GM18909 (cell line): Measurements from ENCODE around the gene DDI2.
"Not testable (repeated sequence)": the region's sequence is repeated elsewhere in the genome, so short reads cannot be mapped to it uniquely, and the experiment has no call there.

Experiments
- ATAC-seq: cut with Tn5 transposase; IDR thresholded peaks from one replicate; pipeline ENCODE4 v1.9.1; 2021; ENCODE audit warnings: mild to moderate bottlenecking; ENCODE audit not compliant: unreplicated experiment, poor library complexity

Gene DDI2

DNA sequence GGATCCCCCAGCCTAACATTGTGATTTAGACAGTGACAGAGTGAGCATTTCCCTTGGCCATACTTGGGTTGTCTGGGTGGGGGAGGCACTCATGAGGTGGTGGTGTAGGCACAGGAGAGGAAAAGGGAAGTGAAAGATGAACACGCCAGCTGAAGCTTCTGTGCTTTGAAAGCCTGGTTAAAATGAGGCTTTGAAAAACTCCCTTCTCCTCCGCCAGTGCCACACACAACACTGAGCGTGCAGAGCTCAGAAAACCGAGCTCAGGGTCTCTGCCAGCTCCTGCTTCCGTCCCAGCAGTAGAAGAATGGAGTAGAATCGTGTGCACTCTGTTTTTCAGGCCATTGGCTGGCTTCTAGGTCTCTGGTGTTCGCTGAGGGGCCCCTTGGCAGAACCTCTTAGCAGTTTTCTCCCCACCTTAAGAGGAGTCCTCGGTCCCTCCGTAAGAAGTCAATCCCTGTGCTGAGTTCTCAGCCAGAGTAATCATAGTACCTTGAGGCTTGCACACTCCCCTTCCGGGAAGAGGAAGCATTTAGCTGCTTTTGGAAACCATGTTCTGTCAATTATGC lies 79.8 kb downstream of the DDI2 start:
- peak; percentile 91 for ATAC-seq

DNA sequence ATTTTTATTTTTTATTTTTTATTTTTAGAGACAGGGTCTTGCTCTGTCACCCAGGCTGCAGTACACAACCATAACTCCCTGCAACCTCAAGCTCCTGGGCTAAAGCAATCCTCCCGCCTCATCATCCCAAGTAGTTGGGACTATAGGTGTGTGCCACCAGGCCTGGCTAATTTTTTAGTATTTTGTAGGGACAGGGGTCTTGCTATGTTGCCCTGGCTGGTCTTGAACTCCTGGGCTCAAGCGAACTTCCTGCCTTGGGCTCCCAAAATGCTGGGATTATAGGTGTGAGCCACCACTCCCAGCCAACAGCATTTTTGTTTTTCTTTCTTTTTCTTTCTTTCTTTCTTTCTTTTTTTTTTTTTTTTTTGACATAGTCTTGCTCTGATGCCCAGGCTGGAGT lies 80.9 kb downstream of the DDI2 start:
- no peak for ATAC-seq

DNA sequence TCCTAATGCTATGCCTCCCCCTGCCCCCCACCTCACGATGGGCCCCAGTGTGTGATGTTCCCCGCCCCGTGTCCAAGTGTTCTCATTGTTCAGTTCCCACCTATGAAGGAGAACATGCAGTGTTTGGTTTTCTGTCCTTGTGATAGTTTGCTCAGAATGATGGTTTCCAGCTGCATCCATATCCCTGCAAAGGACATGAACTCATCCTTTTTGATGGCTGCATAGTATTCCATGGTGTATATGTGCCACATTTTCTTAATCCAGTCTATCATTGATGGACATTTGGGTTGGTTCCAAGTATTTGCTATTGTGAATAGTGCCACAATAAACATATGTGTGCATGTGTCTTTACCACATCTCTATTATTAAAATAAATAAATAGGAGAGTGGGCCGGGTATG lies 82.1 kb downstream of the DDI2 start:
- ATAC-seq: not testable (repeated sequence)

DNA sequence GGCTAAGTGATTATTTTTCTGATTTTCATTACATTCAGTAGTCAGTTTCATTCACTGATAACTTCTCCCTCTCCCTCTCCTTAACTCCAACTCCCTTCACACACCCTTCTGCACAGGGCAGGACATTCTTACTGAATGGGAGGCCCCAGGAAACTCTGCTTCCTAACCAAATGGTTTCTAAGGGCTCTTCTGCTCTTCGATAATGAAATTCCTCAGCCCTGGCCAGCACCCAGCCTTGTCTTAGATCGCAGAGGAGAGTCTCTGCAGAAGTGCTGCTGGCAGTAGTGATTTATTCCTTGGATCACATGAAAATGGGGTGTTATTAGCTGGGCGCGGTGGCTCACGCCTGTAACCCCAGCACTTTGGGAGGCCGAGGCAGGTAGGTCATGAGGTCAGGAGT lies 83.2 kb downstream of the DDI2 start:
- no peak for ATAC-seq

DNA sequence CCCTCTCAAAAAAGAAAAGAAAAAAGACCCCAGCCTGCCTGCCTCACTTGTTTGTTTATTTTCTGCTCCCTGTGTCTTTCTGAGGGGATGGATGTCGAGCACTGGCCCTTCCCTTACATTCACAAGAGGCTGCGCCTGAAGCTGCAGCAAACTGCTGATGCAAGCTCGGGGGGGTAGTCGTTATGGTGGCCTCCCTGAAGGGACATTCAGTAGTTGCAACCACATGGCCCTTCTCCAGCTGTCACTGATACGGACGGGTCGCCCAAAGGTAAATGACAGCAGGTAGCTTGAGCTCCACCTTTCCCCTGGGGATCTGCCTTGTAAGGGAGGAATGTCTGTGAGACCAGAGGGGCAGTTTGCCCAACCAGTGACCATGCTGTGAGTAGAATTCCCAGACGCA lies 84.5 kb downstream of the DDI2 start:
- ATAC-seq: no peak

DNA sequence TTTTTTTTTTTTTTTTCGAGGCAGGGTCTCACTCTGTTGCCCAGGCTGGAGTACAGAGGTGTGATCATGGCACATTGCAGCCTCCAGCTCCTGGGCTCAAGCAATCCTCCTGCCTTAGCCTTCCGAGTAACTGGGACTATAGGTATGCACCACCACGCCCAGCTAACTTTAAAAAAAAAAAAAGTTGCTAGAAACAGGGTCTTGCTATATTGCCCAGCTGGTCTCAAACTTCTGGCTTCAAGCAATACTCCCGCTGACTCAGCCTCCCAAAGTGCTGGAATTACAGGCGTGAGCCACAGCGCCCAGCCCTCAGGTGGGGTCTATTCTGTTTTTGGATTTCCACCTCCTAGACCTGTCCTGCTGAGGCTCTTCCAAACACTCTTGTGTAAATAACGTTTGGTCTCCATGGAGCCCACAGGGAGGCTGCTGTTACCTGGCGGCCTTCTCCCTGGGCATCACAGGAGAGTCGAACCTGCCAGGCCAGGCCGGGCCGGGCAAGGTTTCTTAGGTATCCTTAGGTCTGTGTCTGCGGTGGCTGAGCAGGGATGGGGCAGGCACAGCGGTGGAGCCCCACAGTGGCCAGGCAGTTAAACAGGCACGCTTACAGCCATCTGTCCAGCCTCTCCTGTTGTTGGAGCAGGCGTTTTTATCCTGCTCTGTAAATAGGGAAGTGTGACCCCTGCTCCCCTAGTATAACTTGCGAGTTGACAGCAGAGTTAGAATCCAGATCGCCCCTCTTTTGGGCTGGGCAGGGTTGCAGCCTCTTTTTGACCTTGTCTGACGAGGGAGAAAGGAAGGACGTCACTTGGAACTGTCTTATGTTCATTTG lies 85.7 kb downstream of the DDI2 start:
- no peak for ATAC-seq

DNA sequence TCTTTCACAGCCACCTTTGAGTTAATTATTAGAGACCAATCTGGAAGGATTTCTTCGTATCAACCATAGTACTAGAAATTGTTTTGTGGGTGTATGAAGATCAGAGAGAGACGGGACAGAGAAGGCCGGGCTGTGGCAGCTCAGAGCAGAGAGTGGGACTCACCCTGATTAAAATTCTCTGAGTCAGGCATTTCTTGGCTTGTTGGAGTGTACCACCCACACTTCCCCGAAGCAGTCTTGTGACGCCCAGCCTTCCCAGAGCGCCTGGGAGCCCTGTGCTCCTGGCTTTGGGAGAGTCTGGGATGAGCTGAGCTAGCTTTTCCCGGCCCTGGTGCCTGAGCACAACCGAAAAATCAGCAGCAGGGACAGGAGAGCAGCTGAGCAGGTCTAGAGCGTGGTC lies 86.3 kb downstream of the DDI2 start:
- no peak for ATAC-seq

DNA sequence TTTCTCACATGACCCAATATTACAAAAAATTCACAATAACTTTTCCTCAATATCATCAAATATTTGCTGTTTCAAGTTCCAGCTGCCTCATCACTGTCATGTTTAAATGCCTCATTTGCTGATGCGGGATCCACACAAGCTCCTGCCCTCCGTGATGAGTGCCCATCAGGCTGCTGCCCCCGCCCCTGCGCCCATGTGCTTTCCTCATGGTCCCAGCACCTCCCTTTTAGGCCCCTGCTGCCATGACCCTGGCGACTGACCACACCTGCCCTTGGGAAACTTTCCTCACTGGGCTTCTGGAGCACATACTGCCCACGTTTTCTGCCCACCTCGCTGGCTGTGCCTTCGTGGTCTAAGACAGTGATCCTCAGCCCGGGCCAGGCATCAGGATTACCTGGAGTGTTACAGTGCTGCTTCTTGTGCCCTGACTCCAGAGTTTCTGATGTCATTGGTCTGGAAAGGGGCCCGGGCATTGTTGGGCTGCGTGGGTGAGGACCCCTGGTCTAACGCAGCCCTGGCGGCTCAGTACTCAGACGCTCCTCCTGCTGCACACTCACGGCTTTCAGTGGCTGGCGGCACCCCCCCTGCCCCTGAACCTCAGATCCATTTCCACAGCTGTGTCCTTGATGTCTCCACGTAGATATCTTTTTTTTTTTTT lies 87.4 kb downstream of the DDI2 start:
- no peak for ATAC-seq

DNA sequence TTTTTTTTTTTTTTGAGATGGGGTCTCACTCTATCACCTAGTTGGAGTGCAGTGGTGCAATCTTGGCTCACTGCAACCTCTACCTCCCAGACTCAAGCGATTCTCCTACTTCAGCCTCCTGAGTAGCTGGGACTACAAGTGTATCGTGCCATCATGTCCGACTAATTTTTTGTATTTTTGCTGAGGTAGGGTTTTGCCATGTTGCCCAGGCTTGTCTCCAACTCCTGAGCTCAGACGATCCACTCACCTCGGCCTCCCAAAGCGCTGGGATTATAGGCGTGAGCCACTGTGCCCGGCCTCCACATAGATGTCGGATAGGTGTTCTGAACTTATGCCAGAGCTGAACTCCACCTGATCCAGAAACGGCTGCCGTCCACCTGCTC lies 87.9 kb downstream of the DDI2 start:
- no peak for ATAC-seq

DNA sequence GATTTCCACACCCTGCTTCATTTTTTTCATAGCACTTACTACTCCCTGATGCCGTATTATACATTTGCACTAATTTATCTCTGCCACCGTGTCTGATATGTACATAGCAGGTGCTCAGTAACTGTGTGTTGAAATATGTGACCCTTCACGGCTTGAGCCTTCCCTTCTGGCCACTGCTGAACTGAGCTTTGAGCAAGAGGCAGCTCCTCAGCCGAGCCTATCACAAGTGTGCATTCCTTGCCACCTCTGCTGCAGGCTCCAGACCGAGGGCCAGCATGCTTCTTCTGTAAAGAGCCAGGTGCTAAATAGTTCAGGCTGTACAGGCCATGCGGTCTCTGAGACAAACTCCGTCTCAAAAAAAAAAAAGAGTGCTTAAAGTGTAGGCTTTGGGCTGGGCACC lies 89.5 kb downstream of the DDI2 start:
- no peak for ATAC-seq

DNA sequence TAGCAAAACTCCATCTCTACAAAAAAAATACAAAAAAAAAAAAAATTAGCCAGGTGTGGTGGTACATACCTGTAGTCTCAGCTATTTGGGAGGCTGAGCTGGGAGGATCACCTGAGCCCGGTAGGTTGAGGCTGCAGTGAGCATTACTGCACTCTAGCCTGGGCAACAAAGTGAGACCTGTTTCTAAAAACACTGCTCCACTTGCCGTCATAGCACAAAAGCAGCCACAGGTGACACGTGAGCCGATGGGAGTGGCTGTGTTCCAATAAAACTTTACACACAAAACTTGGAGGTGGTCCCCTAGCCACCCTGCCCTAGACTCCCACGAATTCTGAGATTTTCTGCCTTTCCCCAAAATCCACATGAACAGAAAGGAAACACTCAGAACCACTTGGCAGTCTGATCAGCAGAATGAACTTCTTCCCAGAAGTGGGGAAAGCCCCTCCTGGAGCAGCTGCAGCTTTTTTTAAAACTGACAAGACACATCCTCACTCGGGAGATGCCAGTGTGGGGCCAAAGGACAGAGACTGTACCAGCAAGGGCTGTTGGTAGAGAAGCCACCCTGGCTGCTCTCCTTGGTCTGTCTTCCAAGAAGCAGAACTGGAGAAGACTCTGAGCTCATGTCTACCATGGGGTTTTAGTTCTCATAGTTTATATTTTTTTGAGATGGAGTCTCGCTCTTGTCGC lies 90.1 kb downstream of the DDI2 start:
- ATAC-seq: no peak

DNA sequence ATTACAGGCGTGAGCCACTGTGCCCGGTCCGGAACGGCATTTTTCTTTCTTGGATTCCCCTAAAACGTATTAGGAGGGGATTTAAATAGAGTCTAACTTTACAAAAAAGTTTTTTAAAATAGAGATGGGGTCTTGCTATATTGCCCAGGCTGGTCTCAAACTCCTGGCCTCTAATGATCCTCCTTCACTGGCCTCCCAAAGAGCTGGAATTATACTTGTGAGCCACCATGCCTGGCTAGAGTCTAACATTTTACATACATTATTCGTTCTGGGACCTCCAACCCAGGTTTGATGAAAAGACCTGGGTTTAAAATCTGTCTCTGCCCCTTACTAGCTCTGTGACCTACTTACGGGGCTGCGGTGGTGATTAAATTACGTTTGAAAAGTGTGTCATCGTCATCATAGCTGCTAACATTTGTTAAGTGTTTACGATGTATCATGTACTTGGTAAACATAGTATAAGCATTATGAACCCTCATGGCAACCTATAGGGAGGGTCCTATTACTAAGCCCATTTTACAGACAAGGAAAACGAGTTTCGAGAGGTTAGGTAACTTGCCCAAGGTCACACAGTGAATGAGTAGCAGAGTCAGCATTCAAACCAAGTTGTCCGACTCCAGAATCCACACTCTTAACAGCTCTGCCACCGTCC lies 91.4 kb downstream of the DDI2 start:
- no peak for ATAC-seq

DNA sequence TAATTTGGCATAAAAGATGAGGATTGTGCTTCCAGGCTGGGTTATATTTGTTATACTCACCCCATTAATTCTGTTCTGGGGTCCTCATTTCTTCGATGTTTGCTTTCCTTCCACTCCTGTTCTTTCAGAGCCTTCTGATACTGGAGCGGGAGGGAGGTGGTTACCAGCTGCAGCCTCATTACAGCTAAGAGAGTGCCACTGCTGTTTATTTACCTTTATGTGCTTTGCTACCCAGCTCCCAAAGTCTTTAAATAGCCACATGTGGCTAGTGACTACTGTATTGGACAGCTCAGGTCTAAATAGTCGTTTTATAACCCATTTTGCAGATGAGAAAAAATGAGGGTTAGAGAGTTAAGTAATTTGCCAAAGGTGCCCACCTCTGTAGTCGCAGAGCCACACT lies 92.0 kb downstream of the DDI2 start:
- ATAC-seq: no peak

DNA sequence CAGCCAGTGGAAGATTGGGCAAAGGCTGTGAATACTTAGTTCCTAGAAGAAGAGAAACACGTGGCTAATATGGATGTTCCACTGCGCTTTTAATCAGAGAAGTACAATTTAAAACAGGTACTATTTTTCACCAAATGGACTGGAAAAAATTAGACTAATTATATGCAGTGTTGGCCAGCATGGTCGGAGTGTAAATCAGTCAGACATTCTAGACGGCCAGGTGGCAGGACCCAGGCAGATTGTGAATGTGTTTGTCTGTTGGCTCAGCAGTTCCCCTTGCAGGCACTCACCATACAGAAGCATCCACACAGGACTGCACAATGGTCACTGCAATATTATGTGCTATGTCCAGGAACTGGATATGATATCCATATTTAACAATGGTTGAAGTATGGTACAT lies 94.9 kb downstream of the DDI2 start:
- ATAC-seq: no peak

DNA sequence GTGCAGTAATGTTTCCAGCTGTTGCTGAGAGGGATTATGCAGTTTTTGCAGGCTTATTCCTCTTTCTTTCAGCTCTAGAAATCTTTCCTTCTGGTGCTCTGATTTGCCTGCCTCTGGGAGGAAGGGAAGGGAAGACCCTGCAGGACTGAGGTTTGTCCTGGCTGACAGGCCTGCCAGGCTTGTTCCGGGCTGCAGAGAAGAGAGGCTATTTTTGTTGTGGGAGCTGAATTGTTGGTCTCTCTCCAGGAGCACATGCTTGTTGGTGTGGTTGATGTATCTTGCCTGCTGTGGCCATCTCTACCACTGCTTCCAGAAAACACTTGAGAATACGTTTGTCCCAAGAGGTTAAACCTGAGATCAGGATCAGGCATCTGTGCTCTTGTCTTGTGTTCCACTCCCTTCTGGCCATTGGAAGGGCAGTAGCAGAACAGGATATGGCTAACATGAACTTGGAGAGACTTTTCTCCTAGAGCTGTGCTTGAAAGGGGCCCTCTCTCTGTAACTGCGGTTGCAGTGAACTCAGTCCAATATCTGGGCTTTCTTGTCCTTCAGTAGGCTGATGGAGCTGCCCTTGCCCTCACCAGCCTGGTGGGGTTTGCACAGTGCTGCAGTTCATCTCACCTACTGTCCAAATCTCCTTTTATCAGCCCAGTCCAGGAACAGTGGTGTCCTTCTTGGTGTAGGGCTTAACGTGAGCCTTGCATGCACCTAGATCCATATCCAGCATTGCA lies 97.3 kb downstream of the DDI2 start:
- ATAC-seq: no peak

DNA sequence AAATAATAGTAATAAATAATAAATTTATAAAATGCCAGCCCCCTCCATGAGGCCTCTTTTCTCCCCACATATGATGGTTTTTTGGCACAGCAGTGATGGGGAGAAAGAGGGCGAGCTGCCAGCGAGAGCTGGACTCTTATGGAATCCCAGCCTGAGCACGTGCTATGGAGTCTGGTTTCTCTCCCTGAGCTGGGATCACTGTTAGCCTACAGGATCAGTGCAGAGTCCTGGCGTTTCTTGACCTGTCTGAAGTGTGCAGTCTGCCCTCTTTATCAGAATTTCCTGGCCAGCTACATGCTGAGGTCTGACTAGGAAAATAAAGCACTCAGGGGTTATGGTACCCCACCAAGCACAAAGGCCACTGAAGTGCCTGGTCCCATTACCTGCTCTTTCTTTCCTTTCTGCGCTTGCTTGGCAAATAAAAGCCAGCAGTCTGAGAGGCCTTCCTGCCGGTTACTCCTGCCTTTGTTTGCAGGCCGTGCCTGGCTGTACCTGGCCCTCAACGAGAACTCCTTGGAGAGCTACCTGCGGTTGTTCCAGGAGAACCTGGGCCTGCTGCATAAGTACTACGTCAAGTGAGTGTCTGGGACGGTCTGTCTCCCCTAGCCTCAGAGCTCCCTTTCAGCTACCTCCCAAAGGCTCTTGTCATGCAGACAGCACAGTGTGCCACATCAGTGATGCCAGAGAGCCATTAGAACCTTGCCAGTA lies 100.3 kb downstream of the DDI2 start:
- ATAC-seq: no peak

DNA sequence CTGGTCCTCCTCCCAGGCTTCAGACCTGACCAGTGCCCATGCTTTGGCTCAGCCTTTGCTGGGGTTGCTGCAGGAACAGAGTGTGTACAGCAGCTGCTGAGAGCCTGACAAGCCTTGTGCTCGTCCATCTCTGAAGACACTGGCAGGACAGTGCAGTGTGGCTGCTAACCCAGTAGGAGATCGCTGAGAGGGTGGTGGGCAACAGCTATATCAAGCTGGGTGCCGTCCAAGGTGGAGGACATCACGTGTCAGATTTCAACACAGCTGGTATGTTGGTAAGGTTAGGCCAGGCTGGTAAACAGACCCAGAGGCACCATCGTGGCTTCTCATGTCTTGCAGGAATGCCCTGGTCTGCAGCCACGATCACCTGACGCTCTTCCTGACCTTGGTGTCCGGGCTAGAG lies 100.9 kb downstream of the DDI2 start:
- ATAC-seq: no peak
